Pons (tissue), 1 donor: ENCODE results near the gene NUBP1.
"Not testable (repeated sequence)": the region's sequence is repeated elsewhere in the genome, so short reads cannot be mapped to it uniquely, and the experiment has no call there.

Source experiments
- DNase-seq: peaks from one replicate; pipeline ENCODE4 v3.0.0-alpha.2; 2016; ENCODE audit warnings: low spot score

Gene NUBP1

DNA sequence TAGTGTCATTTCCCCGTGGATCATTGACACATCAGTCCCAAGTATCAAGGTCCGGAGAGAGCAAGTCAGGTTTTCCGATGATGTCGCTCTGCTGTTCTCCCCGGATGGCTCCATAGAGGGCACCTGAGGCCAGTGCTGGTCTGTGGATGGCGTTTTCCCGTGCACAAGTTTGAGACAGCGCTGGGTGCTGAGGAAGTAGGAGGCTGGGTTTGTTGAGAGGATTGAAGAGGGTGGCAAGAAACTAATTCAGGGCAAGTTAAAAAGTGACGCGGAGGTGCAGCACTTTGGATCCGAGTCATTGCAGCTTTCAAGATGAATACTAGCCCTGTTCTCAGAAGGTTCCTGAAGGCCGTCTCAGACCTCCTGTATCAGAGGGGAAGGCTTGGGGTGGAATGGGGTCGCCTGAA, 7.7 kb downstream of the NUBP1 start:
- DNase-seq, result no peak

DNA sequence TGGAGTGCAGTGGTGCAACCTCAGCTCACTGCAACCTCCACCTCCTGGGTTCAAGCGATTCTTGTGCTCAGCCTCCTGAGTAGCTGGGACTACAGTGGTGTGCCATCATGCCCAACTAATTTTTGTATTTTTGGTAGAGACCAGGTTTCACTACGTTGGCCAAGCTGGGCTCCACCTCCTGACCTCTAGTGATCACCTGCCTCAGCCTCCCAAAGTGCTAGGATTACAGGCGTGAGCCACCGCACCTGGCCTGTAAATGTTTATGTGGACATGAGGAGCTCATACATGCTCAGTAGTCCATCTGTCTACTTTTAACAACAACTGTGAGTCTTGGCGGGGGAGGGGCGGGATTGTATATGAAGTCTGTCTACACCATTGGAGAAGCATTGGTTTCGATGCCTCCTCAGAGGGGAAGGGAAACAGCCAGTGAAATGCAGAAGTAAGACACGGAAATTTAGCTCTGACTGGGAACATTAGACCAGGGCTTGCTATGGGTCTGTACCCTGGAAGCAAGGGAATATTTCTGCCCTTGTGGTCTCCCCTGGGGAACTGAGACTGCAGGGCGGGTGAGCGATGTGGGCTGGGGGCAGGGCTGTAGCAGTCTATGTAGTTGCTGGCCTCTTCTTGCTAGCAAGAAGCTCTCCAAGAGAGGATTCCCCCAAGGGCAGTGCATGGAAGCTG, 9.3 kb downstream of the NUBP1 start:
- DNase-seq, result peak; percentile 90

DNA sequence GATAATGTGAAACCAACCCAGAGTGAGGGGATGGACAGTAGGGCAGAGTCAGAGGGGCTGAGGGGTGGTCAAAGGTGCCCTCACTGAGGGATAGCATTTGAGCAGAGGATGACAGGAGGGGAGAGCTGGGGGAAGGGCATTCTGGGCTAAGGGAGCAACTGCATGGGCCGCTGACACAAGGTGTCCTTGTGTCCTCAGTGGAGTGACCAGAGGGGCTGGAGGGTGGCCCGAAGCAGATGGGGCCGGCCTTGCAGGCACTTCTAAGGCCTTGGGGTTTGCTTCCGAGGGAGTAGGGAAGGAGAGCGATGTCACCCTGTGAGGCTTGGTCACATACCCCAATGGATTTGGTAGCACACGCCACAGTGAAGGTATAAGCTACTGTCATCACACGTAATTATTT, 10.0 kb downstream of the NUBP1 start:
- DNase-seq, result no peak

DNA sequence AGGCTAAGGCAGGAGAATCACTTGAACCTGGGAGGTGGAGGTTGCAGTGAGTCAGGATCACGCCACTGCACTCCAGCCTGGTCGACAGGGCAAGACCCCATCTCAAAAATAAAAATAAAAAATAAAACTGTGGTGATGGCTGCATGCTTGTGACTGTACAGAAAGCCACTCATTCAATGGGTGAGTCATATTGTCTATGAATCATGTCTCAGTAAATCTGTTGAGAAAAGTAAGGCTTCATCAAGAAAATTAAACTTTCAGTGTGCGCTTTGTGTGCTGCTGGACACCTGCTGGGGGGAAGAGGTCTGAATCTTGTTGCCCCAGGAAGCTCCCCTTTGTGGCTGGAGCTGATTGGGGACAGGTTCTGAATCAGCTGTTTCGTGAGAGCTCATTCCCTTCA, 11.3 kb downstream of the NUBP1 start:
- no peak for DNase-seq

DNA sequence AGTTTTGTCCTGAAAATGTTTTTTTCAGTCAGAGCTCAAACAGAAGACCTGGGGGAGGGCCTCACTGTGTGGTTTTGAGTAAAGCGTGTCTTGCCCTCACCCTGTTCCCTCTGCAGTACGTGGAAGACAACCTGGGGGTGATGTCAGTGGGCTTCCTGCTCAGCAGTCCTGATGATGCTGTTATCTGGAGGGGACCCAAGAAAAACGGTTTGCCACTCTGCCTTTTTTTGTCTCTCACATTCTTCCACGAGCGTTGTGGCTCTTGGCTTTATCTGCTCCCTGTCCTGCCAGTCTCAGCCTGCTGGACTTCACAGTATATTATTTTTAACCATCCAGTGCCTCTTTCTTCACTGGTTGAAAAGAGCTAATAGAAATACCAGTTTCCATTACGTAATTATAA, 12.9 kb downstream of the NUBP1 start:
- DNase-seq, result no peak

DNA sequence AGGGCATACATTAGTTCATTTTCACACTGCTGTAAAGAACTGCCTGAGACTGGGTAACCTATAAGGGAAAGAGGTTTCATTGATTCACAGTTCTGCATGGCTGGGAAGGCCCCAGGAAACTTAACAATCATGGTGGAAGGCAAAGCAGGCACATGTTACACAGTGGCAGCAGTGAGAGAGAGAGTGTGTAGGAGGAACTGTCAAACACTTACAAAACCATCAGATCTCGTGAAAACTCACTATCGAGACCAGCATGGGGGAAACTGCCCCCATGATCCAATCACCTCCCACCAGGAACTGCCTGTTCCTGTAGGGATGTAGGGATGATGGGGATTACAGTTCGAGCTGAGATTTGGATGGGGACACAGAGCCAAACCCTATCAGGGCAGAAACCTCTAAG, 17.2 kb downstream of the NUBP1 start:
- DNase-seq, result no peak

DNA sequence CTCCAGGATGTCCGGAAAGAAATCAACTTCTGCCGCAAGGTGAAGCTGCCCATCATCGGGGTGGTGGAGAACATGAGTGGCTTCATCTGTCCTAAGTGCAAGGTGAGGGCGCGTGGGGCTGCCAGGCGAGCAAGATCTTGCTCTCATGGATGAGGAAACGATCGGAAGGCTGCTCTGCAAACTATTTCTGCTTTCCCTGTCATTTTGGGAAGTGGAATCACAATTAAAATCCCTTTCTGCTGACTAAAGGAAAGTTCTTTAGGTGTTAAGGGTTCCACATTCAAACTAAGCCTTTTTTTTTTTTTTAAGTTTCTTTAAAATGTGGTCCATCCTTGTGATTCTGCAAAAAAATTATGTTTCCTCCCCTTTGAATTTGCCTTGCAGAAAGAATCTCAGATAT, 17.7 kb downstream of the NUBP1 start:
- DNase-seq, result no peak

DNA sequence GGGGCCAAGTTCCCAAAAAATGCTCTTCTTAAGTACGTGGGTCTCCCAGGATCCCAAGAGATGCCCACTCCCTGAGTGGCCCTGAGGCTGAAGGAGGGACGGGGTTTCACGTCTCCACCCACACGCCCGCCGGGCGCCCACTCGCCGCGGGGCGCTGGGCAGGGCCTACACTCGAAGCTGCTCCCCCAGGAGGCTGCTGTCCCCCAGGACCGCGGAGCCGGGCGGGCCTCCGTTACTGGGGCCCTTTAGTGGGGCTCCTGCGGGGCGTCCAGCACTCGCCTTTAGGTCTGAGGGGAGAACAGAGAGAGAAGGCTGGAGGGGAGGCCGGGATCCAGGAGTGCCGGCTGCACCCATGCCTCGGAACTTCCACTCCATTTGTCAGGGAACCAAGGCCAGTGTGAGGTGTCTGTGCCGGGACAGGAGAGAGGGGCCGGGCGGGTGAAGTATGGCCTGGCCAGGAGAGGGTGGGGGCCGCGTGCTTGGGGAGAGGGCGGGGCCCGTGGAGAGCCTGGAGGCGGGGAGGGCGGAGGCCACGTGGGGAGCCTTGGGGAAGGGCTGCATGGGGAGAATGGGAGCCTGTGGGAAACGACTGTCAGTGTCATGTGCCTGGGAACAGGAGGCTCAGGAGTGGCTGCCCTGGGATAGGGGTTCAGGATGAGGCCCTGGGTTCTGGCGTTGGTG, 18.8 kb downstream of the NUBP1 start:
- DNase-seq, result no peak

DNA sequence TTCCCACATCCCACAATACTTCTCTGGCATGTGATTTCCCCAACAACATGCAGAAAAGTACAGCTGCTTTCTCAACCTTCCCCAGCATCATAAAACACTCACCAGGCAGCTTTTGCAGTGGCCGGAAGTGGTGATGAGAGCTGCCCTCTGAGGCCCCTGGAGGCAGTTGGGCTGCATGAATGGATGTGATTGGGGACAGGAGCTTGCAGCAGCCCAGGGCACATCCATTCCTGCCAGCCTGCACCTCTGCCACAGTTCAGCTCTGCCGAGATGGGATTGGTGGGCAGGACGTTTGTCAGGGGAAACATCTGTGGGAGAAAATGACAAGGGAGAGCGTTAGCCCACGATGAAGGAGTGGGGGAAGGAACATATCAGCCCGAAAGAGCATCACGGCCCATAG, 19.8 kb downstream of the NUBP1 start:
- no peak for DNase-seq

DNA sequence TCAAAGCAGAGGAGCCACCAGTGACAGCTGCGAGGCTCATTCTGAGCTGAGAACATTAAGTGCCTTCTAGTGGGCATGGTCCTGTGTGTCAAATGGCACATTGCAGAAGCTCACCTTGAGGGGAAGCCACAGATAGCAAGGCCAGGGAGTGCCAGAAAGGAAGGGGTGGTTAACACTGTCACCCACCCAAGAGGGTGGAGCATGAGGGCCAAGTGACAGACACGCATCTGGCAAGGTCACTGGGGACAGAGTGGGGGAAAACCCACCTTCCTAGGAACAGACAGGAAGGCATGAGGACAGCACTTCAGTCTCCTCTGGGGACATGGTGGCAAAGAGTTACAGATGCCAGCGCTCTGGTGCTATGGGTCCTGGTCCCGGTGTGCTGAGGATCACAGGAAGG, 22.1 kb downstream of the NUBP1 start:
- no peak for DNase-seq

DNA sequence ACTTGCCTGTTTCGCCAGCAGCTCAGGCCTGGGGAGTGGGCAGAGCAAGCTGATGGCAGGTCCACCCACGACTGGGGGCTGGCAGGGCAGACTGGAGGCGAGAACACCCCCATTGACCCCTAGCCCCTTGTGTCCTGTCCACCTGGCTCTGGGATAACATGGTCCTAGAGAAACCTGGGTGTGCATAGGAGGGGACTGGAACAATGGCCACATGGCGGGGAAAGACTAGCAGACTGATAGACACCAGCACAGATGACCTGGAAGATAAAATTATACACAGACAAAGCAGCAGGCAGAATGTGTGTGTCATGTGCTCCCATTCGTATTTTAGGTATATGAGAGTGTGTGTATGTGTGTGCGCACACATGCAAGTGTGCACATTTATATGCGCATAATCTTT, 23.5 kb downstream of the NUBP1 start:
- no peak for DNase-seq

DNA sequence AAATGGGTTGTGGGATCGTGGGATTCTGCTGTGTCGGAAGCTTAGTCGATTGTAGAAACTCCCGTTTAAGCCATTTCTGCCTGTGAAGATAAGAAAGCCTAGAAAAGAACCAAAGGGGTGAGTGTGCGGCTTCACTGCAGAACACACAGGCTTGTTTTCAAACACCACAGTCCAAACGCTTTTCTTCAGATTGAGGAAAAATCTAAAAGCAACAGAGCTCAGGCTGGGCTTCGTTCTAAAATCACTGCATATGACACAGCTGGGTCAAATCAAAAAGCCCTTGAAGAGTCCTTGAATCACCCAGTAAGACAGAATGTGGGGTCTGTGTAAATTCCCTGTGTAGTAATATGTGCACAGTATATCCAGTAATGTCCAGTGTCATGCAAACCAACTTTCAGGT, 25.7 kb downstream of the NUBP1 start:
- no peak for DNase-seq

DNA sequence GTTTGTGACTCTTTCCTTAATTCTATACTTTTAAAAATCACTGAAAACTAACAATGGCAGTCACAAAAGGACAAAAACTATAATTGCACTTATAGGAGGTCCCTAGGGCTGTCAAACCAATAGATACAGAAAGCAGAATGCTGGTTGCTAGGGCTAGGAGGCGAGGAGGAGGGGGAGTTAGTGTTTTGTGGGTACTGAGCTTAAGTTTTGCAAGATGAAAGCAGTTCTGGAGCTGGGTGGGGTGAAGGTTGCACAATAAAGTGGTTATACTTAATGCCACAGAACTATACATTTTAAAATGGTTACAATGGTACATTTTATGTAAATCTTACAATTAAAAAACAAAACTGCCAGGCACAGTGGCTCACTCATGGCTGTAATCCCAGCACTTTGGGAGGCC, 27.3 kb downstream of the NUBP1 start:
- DNase-seq, result no peak

DNA sequence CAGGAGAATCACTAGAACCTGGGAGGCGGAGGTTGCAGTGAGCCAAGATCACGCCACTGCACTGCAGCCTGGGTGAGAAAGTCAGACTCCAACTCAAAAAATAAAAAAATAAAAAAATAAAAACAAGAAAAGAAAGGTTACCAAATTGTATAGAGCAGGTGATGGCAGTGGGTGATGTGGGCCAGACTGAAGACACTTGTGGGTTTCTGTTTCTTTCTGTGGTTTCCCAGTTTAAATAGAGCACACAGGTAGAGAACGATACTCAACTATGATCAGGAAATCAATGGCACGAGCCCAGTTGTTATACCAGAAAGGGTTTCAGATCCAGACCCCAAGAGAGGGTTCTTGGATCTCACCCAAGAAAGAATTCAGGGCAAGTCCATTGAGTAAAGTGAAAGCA, 32.6 kb downstream of the NUBP1 start:
- no peak for DNase-seq

DNA sequence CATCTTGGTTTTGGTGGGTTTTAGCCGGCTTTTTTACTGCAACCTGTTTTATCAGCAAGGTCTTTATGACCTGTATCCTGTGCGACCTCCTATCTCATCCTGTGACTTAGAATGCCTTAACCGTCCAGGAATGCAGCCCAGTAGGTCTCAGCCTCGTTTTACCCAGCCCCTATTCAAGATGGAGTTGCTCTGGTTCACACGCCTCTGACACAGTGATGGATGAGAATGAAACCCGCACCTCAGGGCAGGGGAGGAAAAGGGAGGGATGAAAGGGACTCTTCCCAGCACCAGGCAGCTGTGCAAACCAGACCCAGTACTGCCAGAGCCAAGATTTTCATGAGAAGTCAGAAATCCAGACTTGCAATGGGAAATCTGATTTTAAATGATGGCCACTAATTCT, 33.3 kb downstream of the NUBP1 start:
- DNase-seq, result not testable (repeated sequence)

DNA sequence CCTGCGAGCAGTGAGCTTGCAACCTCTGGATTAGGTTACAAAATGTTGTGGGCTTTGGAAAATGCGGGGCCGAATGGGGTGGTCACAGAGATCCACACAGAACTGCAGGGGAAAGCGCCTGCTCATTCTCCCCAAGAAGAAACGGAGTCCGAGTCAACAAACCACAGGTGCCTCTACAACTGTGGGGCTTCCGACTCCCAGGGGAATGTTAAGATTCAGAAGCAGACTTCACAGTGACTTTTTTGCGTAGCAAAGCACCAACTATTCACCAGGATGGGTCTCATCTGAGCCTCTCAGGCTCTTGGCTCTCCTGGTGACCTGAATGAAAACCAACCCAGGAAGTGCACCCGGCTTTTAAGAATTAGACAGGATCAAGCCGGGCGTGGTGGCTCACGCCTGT, 33.7 kb downstream of the NUBP1 start:
- no peak for DNase-seq

DNA sequence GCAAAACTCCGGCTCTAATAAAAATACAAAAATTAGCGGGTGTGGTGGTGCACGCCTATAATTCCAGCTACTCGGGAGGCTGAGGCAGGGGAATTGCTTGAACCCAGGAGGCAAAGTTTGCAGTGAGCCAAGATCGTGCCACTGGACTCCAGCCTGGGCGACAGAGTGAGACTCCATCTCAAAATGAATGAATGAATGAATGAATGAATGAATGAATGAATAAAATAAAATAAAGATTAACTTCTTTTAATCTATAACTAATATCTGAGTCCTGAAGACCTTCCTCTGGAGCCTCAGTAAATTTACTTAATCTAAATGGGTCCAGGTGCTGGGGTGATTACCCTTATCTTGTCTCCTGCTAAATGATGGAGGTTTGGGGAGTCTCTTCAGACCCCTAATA, 36.3 kb downstream of the NUBP1 start:
- not testable (repeated sequence) for DNase-seq

DNA sequence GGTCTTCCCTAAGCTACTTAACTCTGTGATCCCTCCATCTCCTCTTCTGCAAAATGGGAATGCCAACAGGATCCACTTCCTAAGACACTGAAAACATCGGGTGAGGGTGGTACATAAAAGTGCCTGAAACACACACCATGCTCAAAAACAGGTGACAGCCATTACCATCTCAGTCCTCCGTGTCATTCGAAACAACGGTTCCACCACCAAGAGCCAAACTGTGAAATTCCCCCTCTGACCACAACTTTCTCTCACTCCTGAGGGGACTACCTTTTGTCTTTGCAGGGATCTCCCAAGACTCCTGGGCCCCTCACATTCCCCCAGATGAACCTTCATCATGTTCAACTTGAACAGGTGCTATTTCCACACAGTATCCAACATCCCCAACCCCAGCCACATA, 37.0 kb downstream of the NUBP1 start:
- DNase-seq, result no peak

DNA sequence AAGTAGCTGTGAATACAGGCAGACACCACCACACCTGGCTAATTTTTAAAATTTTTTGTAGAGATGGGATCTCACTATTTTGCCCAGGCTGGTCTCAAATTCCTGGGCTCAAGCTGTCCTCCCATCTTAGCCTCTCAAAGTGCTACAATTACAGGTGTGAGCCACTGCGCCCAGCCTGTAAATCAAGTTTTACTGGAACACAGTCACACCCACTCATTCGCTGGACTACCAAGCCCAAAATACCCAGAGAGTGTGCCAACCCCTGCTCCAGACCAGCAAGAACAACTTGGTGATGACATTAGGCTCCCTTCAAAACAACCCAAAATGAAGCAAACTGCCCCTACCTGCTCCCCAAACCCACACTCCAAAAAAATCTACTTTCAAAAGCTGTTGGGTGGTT, 39.0 kb downstream of the NUBP1 start:
- no peak for DNase-seq

DNA sequence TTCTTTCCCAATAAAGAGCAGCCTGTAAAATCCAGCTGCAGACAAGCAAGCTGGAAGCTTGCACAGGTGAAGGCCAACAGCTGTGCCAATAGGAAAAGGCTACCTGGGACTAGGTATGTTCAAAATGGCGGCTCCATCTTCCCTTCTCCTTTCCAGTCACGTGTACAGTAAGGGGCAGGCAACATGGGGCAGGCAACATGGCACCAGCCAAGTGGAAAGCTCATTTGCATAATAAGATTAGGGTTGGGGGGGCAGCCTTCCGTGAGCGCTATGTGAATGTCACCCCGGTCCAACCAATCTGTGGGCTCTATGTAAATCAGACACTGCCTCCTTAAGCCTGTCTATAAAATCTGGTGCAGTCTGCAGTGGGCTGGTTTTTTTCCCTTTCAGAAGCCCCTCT, 43.7 kb downstream of the NUBP1 start:
- DNase-seq, result no peak

DNA sequence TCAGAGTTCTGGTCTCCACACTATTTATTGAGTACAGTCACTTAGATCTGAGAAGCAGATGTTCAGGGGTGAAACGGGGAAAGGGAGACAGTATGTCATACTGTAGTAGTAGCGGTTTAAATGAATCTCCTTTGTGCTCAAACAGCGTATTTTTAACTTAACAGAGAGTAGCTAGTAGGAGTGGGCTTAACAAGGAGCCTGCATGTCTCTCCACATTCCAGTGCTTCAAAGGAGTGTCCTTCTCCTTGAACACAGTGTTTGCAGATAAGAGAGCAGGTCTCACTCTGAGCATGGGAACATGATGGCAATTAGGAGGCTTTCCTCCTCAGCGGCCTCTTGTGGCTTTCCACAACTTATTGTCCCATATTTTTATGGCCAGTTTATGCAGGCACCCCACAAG, 45.0 kb downstream of the NUBP1 start:
- DNase-seq, result not testable (repeated sequence)

DNA sequence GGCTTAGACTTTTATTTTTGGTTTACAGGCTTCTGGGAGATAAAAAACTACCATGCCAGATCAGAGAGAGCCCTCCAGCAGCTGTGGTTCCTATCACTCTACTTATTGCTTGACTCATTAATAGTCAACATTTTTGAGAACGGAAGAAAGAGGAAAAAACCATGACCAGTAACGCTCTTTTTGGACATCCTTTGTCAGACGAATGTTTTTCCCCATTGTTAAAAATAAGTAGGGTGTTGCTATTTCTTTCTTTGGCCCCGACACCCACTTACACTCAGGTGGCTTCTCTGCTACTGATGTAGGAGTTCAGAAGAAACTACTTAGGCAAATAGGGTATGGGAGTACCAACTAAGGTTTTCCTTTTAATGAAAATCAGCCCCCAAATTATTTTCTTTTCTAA, 47.4 kb downstream of the NUBP1 start:
- no peak for DNase-seq

DNA sequence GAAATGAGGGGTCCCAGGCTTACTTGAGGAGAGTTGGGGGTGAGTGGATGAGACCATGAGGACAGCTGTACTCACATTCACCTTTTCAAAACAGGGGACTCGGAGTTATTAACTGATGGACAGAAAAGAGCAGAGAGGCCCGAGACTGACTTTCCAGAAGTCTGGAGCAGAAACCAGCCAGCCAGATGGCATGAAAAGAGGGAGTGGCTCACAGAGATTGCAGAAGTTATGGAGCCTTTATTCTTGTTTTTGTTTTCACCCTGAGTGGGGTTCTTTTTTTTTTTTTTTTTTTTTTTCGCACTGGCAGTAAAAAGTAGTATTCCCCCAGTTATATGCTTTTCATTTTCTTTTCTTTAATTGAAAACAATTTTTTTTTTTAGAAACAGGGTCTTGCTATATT, 56.1 kb downstream of the NUBP1 start:
- DNase-seq, result no peak

DNA sequence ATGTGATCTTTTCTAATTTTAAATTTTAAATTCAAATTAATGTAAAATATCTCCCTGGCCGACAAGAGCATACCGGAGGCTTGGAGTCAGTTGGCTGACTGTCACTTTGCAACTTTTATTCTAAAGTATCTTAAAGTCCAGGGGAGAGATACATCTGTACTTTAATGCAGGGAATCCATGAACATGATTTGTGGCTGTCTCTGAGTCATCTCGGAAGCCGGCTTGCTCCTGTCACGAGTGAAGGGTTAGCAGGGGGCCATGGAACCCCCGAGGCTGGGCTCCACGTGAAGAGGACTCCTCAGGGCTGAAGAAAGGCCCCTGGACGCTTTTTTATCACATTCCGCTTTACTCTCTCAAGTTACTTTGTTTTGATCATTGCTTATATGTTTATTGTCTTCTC, 61.7 kb downstream of the NUBP1 start:
- no peak for DNase-seq
